GM19351 (cell line): Measurements from ENCODE around the gene EIF6.
"Not testable (repeated sequence)": the region's sequence is repeated elsewhere in the genome, so short reads cannot be mapped to it uniquely, and the experiment has no call there.

Experiments used
- ATAC-seq: cut with Tn5 transposase; IDR thresholded peaks from one replicate; pipeline ENCODE4 v1.9.1; 2021; ENCODE audit warnings: mild to moderate bottlenecking, moderate library complexity; ENCODE audit not compliant: unreplicated experiment

The EIF6 gene

DNA sequence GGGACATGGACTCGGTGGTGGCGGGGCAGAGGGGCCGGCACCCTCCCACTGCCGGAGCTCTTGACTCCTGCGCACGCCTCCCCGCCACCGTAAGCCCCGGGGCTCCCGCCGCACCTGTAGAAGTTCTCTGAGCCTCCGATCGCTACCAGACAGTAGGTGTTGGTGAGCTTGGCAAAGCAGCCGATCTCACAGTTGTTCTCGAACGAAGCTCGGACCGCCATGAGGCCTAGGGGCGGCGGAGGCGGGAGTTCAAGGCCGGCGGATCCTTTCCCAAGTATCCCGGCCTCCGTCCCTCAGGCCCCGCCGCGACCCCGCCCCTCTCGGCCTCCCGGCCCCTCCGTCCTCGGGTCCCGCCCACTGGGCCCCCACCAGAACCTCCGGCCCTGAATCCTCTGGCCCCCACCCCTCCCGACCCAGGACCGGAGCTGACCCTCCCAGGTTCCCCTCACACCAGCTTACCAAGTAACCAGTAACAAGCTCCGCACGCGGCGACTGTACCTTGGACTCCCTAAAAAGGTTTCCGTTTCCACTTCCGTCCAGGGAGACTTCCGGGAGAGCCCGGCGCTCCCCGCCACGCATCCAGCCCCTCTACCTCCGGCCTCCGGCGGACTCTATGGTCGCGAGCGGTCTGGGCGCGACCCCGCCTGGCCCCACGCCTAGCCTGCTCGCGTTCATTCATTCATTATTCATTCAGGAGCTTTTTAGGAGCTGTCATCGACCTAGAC lies at the start of gene EIF6:
Gene EIF6, minus strand, starts transcription at position 506 of the 725 bp plus-strand sequence. Its CDS starts 285 bp downstream, at position 221.
- ATAC-seq = peak; percentile 77

DNA sequence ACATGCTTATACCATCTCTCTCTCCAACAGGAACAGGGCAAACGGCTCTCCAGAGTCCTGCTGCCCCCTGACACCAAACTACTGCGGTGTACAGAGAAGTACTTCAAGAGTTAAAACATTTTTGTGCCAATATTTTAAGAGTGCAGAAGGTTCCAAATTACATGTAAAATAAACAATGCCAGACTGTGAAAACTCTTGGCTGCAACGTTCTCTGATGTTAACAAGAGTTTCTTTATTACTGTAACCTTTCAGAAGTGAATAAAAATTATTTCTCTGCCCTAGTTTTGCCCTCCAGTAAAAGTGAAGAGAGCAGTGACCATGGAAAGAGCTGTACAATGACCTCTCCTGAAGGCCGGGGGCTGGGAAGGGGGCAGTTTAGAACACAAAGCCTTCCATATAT lies 49.0 kb upstream of the EIF6 start:
- ATAC-seq = no peak

DNA sequence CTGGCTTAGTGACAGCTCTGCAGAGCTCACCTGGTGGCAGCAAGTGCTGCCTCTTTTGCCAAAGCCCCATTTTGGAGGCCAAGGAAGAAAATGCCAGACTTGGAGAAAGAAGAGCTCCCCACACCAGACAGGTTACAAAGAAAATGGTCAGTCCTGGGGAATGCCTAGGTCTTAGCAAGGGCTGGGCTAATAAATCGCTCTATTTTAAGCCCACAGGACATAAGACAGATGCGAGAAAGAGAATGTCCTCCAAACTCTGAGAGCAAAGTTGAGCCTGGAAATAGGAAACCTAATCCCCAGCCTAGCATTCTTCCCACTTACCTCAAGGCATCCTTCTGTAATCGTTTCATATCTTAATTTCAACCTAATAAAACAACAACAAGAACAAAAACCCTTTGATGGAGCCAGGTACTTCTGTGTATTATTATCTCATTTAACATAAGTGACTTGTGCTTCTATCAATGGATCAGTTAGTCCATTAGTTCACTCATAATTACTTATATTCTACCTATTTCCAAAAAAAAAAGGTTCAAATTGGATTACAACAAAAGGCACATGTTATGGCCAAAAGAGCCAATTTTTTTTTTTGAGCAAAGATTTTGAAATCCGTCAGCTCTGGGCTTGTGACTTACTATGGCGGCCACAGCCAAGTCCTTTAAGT lies 48.1 kb upstream of the EIF6 start:
- no peak for ATAC-seq

DNA sequence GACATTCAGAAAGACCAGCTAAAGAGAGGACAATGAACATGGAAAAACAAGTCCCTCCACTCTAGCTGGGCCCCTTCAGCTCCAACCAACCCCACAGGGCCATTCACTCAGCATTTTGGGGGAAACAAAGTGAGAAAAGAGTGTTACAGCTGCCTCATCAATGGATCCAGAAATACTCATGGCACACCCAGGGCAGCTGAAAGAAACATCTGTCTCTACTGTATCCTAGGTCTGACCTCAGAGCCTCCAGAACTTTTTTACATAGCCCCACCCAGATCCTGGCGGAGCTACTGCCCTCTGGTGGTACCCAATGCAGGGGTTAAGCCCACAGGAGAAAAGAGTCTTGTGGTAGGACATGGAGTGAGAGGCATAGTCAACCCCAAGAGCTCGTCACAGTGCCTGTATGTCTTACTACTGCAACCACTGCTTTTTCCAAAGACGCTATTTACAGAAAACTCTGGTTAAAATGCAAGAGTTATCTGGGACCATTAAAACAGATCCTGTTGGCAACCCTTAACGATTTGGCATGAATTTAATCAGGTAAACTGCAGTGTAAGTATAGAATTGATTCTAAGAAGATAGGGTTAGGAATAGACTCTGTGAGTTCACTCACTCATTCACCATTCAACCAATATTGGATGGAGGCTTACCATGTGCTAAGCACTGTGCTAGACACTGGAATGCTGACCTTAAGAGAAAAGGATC lies 45.0 kb upstream of the EIF6 start:
- ATAC-seq = no peak

DNA sequence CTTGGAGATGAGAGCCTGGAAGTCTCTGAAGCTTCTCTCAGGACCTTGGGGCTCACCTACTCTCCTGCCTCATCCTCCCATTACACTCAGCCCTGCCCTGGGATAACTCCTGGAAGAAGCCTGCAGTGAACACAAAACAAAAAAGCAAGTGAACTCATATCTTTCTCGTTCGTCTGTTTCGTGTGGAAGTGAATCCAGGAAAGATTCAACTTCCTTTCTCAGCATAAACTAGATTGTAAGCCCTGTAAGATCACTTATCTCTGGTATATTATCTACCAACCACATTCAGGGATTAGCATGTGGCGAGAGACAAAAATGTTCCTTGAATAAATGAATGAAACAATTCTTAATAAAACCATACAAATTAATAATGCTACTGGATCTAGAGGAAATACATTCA lies 44.1 kb upstream of the EIF6 start:
- ATAC-seq = no peak

DNA sequence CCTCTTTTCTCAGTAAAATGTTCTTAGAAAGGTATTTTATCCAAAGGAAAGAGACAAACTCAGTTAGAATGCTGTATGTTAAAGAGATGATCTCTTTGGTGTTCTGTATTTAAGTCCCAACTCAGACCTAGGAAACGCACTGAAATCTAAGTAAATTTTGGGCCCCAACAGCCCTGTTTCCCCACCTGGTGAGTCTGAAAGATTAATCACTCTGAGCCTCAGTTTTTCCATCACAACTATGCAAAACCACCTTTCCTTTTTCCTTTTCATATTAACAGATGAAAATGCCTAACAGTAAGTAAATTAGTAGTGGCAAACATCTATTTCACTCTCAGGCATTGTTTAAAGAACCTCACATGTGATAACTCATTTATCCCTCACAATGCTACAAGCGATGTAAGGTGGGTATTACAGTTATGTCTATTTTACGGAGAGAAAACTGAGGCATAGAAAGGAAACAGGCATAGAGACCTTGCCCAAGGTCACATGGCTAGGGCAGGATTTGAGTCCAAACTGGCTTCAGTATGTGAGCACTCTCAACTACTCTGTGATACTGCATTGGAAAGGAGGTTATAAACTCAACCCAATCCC lies 43.6 kb upstream of the EIF6 start:
- ATAC-seq = no peak

DNA sequence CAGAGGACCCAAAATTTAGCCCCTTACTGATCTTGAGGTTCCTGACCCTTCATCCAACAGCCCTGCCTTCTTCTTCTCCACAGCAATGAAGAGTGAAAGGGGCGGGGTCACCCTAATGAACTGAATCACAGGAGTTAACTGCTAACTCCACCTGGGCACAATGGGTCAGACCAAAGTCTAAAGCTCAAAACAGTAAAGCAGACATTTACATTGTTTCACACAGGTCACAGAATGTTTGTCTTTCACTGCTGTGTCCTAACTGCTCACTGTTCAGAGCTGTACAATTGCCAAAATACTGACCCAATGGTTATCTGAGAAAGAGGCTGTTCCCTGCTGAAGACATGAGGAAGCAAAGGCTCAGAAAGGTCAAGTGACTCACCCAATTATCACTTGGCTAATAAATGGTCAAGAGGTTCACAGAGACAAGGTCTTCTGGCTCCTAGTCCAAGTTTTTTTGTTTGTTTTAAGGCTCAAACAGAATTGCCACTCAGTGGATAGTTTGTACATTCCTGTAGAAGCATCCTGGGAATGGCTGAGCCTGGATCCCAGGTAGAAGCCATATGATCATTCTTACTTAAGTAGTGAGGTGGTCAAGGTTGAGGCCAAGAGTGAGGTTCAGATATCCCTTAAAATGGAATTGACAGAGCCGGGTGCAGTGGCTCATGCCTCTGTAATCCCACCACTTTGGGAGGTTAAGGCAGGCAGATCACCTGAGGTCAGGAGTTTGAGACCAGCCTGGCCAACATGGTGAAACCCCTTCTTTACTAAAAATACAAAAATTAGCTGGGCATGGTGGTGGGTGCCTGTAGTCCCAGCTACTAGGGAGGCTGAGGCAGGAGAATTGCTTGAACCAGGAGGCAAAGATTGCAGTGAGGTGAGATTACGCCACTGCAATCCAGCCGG lies 42.8 kb upstream of the EIF6 start:
- ATAC-seq = no peak

DNA sequence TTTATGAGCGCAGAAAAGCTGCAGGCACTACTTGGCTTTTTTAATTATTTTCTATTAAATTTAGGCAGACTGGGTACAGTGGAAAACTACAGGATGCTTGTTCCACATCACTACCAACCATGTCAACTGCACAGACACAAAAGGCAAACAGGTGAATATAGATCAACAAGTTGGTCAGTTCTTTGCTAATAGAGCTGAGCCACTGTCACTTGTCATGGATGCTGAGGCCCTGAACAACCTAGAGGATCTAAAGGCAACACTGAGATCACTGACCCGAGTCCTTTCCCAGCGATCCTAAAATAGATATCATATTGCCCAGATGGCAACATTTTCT lies 42.1 kb upstream of the EIF6 start:
- ATAC-seq = no peak

DNA sequence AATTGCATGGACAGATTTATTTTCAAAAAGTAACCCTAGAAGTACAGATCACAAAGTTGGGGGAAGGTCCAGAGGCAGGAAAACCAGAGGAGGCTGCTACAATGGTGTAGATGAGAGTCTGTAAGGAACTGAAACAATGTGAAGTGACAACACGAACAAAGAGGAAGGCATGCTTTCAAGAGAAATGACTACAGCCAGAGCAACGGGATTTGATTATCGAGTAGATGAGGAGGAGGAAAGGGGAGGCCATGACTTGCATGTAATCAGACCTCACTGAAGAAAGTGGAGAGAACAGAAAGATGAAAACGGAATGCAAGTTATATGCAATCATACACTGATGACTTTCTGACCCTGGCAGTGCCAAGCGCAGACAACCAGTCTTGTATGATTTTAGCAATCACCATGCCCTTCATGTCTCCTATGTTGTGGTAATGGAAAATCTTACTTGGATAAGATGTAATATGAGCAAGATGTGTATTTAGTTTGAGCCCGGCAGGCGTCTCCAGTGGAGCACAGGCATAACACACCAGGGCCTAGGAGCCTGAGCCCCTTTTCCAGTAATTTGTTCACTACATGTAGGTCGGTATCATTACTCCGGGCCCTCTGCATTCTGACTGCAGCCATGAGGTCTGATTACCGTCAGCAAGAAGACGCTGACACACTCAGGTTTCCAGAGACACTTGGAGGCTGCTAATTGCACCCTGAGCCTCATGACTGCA lies 41.6 kb upstream of the EIF6 start:
- ATAC-seq = no peak

DNA sequence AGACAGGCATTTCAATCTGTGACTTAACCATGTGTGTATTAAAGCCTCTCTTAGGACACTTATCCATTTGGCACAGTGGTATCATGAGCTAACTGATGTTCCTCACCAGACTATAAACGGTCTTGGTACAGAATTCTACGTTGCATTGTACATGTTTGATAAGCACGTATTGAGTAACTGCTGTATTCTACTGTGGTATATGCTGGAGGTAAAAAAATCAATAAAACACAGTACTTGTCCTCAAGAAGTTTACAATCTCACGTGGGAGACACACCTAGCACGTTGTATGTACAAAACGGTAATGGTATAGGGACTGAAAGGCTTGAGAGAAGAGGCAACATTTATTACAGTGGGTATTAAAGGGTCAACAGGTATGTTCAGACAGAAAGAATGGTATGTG lies 40.8 kb upstream of the EIF6 start:
- no peak for ATAC-seq

DNA sequence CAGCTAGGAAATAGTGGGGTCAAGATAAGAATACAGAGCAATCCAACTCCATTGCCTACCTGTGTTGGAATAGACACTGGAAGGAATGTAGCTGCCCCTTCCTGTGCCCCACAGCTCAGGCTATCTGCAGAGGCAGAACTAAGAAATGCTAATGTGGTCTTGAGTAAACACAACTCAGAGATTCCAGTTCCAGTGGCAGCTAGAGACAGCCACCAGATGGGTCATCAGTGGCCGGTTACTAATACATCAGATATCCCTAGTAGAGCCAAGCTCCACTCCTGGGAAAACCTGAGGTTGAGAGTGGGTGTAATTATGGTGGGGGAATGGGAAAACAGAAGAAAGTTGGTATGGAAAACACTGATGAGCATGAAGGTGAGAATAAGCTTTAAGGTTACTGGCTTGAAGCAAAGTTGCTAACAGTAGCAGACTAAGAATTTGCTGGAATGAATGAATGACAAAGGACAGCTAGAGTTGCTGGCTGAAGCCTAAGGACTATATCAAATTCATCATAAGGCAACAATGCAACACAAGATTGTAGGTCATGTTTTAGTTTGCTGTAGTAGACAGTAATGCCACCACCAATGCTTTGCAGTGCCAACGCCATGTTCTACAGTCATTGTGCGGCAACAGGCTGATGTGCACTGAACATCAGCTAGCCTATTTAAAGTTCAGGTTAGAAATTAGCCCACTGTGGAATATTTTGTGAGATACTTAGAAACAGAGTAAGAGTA lies 36.0 kb upstream of the EIF6 start:
- ATAC-seq = no peak

DNA sequence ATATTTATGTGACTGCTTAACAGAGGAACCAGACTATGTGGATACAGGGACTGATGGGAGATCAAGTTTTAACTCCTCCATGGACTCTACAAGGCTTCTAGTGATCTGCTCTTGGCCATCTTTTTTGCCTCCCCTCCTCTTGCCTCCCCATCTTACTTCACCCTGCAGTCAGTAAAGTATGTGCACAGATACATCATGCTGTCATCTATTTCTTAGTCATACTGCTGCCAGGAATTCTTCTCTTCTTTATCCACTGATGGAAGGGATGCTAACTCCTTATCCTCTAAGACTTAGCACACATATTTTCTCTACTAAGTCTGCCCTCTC lies 35.3 kb upstream of the EIF6 start:
- ATAC-seq = no peak

DNA sequence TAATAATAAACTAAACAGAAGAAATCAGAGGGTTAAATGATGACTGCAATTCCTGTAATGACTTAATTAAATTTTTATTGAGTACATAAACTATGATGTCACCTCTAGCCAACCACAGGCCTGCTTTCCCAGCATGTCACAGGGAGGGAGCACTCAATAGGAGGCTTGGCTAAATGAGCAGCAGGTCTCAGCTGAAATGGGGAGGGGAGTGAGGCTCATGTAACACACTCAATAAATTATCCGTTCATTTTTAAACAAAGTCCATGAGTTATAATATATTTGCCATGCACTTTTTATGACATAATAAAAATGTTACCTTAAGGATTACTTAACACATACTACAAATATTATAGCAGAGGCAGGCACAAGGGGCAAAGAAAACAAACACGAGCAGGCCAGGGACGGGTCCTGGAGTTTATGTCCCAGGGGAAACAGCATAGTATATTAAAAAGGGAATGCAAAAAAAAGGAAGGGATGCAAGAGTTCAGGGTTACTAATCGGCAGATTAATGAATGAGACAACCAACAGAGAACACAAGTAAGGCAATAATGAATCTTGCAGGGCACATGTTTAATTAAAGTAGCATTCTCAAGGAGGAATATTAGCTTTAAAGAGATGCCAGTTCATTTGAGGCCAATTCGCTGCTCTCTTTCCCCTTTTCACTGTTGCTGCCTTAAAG lies 34.8 kb upstream of the EIF6 start:
- no peak for ATAC-seq

DNA sequence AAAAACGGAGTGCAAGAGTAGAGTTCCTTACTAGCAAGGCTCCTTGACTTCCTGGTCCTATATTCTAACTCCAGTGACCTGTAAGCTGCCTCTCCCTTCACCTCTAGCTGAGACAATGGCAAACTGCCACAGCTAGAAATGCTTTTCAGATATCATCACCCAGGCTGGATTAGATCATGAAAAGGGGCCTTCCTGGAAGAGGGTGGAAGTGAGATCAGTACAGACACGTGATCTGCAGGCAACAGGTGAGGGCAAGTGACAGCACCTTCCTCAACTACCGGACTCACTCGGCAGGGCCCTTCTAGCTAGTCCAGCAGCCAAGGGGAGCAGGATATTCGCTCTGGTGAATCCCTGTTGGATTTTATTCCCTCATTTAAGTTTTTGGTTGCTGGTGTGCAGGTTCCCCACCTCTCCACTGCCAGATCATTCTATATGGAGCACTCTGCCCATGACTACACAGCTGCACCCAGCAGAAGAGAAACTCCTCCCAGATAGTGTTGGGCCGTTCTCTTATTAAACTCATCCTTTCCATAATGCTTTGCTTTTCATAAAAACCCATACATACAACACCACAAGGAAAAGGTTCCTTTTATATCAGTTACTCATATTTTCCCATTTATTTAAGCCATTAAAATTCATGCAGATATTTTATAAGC lies 34.1 kb upstream of the EIF6 start:
- no peak for ATAC-seq

DNA sequence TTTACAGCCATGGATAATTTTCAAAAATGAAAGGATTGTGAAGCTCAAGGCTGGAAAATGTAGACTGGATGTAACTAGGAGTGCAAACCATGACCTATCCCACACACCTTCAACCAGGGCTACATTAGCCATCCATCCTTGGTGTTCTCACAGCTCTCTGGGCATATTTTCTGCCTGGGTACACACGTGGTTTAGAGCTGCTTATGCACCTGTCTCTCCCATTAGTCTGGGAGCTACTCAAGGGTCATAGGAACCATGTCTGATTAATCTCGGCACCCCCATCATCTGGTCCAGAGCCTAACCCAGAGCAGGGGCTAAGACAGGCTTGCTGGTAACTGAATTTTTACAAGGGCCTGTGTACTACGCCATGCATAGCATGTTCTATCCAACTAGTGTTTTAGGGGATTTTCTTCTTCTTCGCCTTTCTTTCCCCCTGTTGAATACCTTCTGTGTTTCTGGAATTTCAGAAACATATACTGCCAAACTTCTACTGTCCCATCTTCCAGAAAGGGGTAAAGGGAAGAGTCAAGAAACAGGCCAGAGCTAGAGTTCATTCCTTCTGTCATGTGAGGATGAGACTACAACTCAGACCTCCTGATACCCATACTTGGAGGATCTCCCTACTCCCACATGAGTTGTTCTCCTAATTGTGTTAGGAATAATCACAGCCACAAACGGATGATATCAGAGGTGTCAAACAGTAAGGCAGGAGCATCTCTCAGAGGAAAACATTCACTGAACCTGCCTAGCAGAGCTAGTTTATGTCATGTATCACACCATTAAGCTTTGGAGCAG lies 33.0 kb upstream of the EIF6 start:
- no peak for ATAC-seq

DNA sequence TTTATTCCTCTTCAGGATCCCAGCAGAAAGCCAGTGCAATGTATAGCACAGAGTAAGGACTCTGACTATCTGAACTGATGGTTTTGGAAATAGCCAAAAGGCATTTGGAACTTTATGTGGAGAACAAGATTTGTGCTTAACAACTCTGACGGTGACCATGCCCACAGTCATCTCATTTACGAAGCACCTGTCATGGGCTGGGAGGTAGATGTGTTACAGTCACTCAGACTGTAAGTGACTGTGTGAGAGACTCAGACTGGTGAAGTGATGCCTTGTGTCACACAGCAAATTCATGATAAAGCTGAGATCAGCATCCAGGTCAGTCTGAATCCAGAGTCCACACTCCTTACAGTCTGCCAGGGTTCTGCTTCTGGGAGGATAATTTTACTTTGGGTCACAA lies 31.5 kb upstream of the EIF6 start:
- ATAC-seq = no peak

DNA sequence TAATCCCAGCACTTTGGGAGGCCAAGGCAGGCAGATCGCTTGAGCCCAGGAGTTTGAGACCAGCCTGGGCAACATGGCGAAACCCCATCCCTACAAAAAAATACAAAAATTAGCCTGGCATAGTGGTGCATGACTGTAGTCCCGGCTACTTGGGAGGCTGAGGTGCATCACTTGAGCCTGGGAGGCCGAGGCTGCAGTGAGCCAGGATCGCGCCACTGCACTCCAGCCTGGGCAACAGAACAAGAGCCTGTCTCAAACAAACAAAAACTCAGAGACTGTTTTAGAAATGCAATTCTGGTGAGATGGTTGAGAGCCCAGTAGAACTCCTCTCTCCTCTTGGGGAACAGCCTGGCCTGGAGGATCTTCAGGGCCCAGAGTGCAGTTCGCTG lies 31.1 kb upstream of the EIF6 start:
- not testable (repeated sequence) for ATAC-seq
